PC-9 (cell line): ENCODE data around the gene NPW.

Source experiments
- CTCF ChIP-seq: fragments of 200-600 bp; sonication (generic); conservative IDR thresholded peaks from 2 replicates; pipeline ENCODE4 v1.6.1; 2017; ENCODE audit warnings: mixed run types, antibody characterized with exemption, mild to moderate bottlenecking, moderate library complexity
- EZH2 ChIP-seq: fragments of 200-600 bp; sonication (generic); IDR thresholded peaks from 2 replicates; pipeline ENCODE4 v1.8.0; 2017; ENCODE audit warnings: antibody characterized with exemption, low read depth

- TF ChIP-seq CTCF (no peak), EZH2 (no peak)
Measured at GRCh38 chr16:2038382-2039231, 19.0 kb downstream of the NPW start.
